Activated CD4-positive, alpha-beta T cell treated with anti-CD3 and anti-CD28 coated beads, Interleukin-2, amount 10 ng/mL, durations not matched to agents 24 days and 14 days (primary cell): ENCODE measurements around the gene DISC1. TPM values are rescaled to one million over a fixed set of nuclear protein-coding genes. Genes with fewer than 3 reads are reported as not detected.

Experiments used
- DNase-seq: peaks from one replicate; pipeline ENCODE4 v3.0.0; 2022
- H3K27ac Mint-ChIP-seq: one replicate; pipeline ENCODE4 v1.8.0; 2022; ENCODE audit warnings: mild to moderate bottlenecking, mixed read lengths
- H3K27me3 Mint-ChIP-seq: one replicate; pipeline ENCODE4 v1.8.0; 2022; ENCODE audit warnings: mixed read lengths
- H3K36me3 Mint-ChIP-seq: one replicate; pipeline ENCODE4 v1.8.0; 2022; ENCODE audit warnings: low read depth, mild to moderate bottlenecking, mixed read lengths
- H3K4me1 Mint-ChIP-seq: one replicate; pipeline ENCODE4 v1.8.0; 2021; ENCODE audit warnings: mixed read lengths
- H3K4me3 Mint-ChIP-seq: one replicate; pipeline ENCODE4 v1.8.0; 2022; ENCODE audit warnings: mild to moderate bottlenecking, moderate library complexity, mixed read lengths
- H3K9me3 Mint-ChIP-seq: one replicate; pipeline ENCODE4 v1.8.0; 2021; ENCODE audit warnings: mixed read lengths
- intact Hi-C: fragments of 100-400 bp; cut with micrococcal nuclease; formaldehyde crosslinking; loops from one replicate; pipeline ENCODE4 v1.15.1; 2023
- total RNA-seq: library from RNA; stranded (reverse); gene quantifications from 2 replicates; pipeline ENCODE4 v1.2.3, GENCODE V29; 2022

The DISC1 gene
- total RNA-seq, 1 donor from 2014 or later: 3.1 TPM

DNA sequence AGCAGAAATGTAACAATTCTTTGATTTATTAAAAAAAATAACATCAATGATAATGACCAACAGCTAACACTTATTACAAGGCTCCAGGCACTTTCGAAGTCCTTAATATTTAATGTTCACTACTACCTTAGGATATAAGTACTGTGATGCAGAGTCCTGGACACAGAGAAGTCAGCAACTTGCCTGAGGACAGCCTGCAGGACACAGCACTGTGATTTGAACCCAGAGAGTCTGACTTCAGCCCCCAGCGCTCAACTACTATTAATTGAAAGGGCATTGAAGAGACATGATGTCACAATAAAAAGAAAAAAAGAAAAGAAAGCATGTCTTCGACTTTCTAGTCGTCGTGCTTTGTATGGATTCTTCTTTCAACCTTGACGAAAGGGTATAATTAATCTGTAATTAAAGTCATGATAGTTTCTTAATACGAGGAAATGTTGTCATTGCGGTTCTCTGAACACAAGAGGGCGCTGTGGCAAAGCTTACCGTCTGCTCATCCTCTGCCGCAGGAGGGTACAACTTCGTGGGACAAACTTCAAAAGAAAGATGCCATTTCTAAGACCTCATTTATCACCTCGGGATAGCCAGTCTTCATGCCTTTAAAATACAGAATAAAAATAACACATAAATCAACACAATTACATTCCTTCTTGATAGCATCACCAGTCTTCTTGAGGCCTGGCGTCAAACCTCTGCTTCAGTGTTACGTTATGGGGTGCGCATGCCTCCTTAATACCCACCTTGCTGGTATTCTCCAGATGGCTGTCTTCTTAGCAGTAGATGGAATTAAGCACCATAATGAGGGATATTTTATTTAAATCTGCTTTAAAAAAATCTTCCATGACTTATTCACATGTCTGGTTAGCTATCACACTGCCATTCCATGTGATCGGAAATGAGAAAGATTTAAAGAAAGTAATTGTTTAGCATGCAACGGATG is 240.1 kb downstream of the DISC1 start:
- H3K27me3 Mint-ChIP-seq: no peaks in the 10 kb centered on the region
- peak; percentile 84 for DNase-seq
- no peaks in the 10 kb centered on the region for H3K9me3 Mint-ChIP-seq
- no peak overlapping the region for H3K27ac Mint-ChIP-seq
- no peaks in the 10 kb centered on the region for H3K36me3 Mint-ChIP-seq
- H3K4me1 Mint-ChIP-seq: peaks cover 4% of the 10 kb centered on the region
- no peak overlapping the region for H3K4me3 Mint-ChIP-seq
- intact Hi-C loops: loop anchor here (1.0 to 10.0 kb wide), 2 partner anchors 178 to 761 kb away; no protein-coding TSS in a partner anchor

- H3K4me1 Mint-ChIP-seq: peaks cover 8% of the 10 kb centered on the region
- no peaks in the 10 kb centered on the region for H3K9me3 Mint-ChIP-seq
- no peak overlapping the region for H3K27ac Mint-ChIP-seq
- intact Hi-C loops: loop anchor here (10.0 kb wide), 1 partner anchor 177 kb away; no protein-coding TSS in a partner anchor
- no peak overlapping the region for H3K4me3 Mint-ChIP-seq
- H3K27me3 Mint-ChIP-seq: no peaks in the 10 kb centered on the region
- DNase-seq: no peak
- H3K36me3 Mint-ChIP-seq: no peaks in the 10 kb centered on the region
These were observed 241.0 kb downstream of the DISC1 start for GRCh38 chr1:231867607-231868006.

- no peak overlapping the region for H3K27ac Mint-ChIP-seq
- H3K9me3 Mint-ChIP-seq: no peaks in the 10 kb centered on the region
- intact Hi-C loops: loop anchor here (10.0 kb wide), 1 partner anchor 175 kb away; no protein-coding TSS in a partner anchor
These were observed 242.8 kb downstream of the DISC1 start for GRCh38 chr1:231869364-231869763.

DNA sequence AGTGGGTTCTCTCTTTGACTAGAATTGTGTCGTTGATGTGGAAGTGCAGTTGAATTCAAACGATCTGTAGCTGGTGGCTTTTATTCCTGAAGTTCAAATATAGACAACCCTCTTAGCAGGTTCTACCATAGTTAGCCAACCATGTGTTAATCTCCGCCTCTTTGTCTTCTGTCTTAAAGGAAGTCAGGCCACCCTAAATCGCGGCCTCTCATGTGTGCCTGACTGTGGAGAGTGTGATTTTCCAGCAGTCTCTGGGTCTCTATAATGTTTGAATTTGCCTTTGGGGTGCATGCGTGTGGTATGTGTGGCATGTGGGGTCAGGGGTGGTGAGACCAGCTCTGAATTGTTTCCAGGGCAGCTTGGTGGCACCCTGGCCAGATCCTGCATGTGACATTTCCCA is 244.9 kb downstream of the DISC1 start:
- Mint-ChIP-seq H3K36me3 (peaks cover 4% of the 10 kb centered on the region), H3K9me3 (peaks cover 5% of the 10 kb centered on the region), H3K4me3 (no peak overlapping the region), H3K27ac (no peak overlapping the region), H3K4me1 (peaks cover 8% of the 10 kb centered on the region), H3K27me3 (no peaks in the 10 kb centered on the region)
- intact Hi-C loops: no loop called here
- no peak for DNase-seq

More at GRCh38 chr1:231869364-231869763, 242.8 kb downstream of the DISC1 start:
- peaks cover 2% of the 10 kb centered on the region for H3K36me3 Mint-ChIP-seq
- H3K27me3 Mint-ChIP-seq: no peaks in the 10 kb centered on the region
- H3K4me1 Mint-ChIP-seq: peaks cover 8% of the 10 kb centered on the region
- no peak overlapping the region for H3K4me3 Mint-ChIP-seq
- DNase-seq: no peak

DNA sequence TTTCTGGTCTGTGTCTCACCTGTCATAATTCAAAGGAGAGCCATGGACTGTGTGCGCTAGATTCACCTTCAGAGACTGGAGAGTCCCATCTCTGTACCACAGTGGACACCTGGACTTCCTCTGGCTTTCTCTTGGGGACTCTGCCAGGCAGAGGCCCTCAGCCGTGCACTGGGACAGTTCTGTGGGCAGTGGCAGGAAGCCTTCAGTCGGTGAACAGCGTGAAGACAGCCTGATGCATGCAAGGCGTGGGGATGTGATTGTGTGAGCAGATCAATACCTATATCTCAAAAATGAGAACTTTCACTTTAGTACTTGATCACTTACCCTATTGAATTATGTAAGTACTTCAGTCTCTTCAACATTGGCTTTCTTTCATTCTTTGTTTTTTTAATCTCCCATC is 245.3 kb downstream of the DISC1 start:
- Mint-ChIP-seq H3K4me3 (no peak overlapping the region), H3K4me1 (peaks cover 8% of the 10 kb centered on the region), H3K27ac (no peak overlapping the region), H3K27me3 (no peaks in the 10 kb centered on the region), H3K36me3 (peaks cover 4% of the 10 kb centered on the region), H3K9me3 (peaks cover 9% of the 10 kb centered on the region)
- DNase-seq: no peak
- intact Hi-C loops: no loop called here

DNA sequence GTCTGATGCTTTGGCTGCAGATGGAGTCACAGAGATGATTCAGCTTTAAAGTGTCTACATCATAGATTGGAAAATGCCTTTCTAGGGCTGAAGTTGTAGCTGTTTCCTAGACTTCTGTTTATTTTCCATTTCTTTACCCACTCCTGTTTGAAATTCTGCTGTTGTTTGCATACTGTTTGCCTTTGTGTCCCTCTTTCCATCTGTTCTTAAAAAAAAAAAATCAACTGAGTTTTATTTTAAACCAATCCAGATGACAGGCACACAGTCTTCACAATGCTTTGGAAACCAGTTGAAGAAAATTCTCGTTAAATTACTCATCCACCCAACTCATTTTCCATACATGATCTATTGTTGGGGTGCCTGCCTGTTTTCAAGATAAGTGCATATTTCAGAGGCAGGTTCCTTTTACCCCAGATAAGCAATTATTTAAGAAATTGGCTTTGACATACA is 245.9 kb downstream of the DISC1 start:
- Mint-ChIP-seq H3K9me3 (peaks cover 9% of the 10 kb centered on the region), H3K27me3 (no peaks in the 10 kb centered on the region), H3K4me3 (no peak overlapping the region), H3K36me3 (peaks cover 4% of the 10 kb centered on the region), H3K27ac (peak overlapping the region; percentile 25), H3K4me1 (peaks cover 8% of the 10 kb centered on the region)
- intact Hi-C loops: no loop called here
- DNase-seq: no peak

- no peaks in the 10 kb centered on the region for H3K4me1 Mint-ChIP-seq
- H3K36me3 Mint-ChIP-seq: peaks cover 3% of the 10 kb centered on the region
- H3K9me3 Mint-ChIP-seq: peaks cover 9% of the 10 kb centered on the region
- no peak overlapping the region for H3K4me3 Mint-ChIP-seq
- intact Hi-C loops: no loop called here
- H3K27ac Mint-ChIP-seq: no peak overlapping the region
- no peak for DNase-seq
- H3K27me3 Mint-ChIP-seq: no peaks in the 10 kb centered on the region
These were observed 252.1 kb downstream of the DISC1 start for GRCh38 chr1:231878737-231879136.

DNA sequence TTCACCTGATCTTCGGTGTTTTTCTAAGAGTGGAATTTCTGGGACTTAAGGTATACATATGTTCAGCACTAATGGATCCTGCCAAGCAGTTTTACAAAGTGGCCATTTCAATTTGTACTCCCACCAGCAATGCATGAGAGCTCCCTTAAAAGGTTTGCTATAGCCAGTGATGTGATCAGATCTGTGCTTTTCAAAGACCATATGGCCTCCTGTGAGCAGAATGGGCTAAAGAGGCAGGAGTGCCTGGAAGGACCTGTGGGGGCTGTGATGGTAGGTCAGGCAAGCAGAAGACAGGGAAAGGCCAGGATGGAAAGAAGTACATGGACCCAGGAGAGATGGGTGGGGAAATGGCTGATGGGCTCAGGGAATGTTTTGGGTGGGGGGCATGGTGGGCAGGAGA is 252.7 kb downstream of the DISC1 start:
- Mint-ChIP-seq H3K9me3 (peaks cover 9% of the 10 kb centered on the region), H3K4me1 (no peaks in the 10 kb centered on the region), H3K27me3 (no peaks in the 10 kb centered on the region), H3K4me3 (no peak overlapping the region), H3K36me3 (peaks cover 3% of the 10 kb centered on the region), H3K27ac (no peak overlapping the region)
- DNase-seq: no peak
- intact Hi-C loops: no loop called here

DNA sequence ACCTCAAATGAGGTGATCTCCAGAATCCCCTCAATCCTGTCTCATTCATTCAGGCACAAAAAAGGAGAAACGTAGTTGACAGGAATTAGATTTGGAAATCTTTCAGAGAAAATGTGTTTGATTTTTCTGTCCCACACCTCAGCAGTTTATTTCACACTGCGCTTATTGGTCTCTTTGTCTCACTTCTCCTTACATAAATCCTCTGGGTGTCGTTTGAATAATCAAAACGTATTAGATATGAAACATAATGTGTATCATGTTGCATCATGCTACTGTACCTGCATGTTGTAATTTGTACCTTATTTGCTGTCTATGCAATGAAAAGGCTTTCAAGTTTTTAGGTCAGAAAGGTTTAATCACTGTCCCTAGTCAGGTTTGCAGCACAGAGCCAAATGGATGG is 255.7 kb downstream of the DISC1 start:
- Mint-ChIP-seq H3K4me3 (no peak overlapping the region), H3K4me1 (no peaks in the 10 kb centered on the region), H3K9me3 (no peaks in the 10 kb centered on the region), H3K27ac (no peak overlapping the region), H3K36me3 (no peaks in the 10 kb centered on the region), H3K27me3 (no peaks in the 10 kb centered on the region)
- intact Hi-C loops: no loop called here
- no peak for DNase-seq

GRCh38 chr1:231882790-231883189 is 256.2 kb downstream of the DISC1 start:
- intact Hi-C loops: no loop called here
- H3K36me3 Mint-ChIP-seq: no peaks in the 10 kb centered on the region
- no peaks in the 10 kb centered on the region for H3K9me3 Mint-ChIP-seq
- no peaks in the 10 kb centered on the region for H3K4me1 Mint-ChIP-seq
- no peaks in the 10 kb centered on the region for H3K27me3 Mint-ChIP-seq
- no peak overlapping the region for H3K4me3 Mint-ChIP-seq
- no peak overlapping the region for H3K27ac Mint-ChIP-seq
- DNase-seq: no peak

GRCh38 chr1:231883382-231883781 is 256.8 kb downstream of the DISC1 start:
- no peaks in the 10 kb centered on the region for H3K27me3 Mint-ChIP-seq
- H3K36me3 Mint-ChIP-seq: no peaks in the 10 kb centered on the region
- H3K4me3 Mint-ChIP-seq: no peak overlapping the region
- intact Hi-C loops: no loop called here
- H3K4me1 Mint-ChIP-seq: no peaks in the 10 kb centered on the region
- no peak overlapping the region for H3K27ac Mint-ChIP-seq
- DNase-seq: no peak
- H3K9me3 Mint-ChIP-seq: no peaks in the 10 kb centered on the region

- H3K9me3 Mint-ChIP-seq: no peaks in the 10 kb centered on the region
- intact Hi-C loops: no loop called here
These were observed 258.7 kb downstream of the DISC1 start for GRCh38 chr1:231885209-231885854.

GRCh38 chr1:231887166-231887565 is 260.6 kb downstream of the DISC1 start:
- DNase-seq: no peak
- H3K4me1 Mint-ChIP-seq: no peaks in the 10 kb centered on the region
- no peaks in the 10 kb centered on the region for H3K9me3 Mint-ChIP-seq
- H3K27me3 Mint-ChIP-seq: no peaks in the 10 kb centered on the region
- no peaks in the 10 kb centered on the region for H3K36me3 Mint-ChIP-seq
- no peak overlapping the region for H3K27ac Mint-ChIP-seq
- H3K4me3 Mint-ChIP-seq: no peak overlapping the region
- intact Hi-C loops: no loop called here

More at GRCh38 chr1:231885209-231885854, 258.7 kb downstream of the DISC1 start:
- H3K4me1 Mint-ChIP-seq: no peaks in the 10 kb centered on the region
- DNase-seq: no peak
- H3K27me3 Mint-ChIP-seq: no peaks in the 10 kb centered on the region
- H3K36me3 Mint-ChIP-seq: no peaks in the 10 kb centered on the region
- no peak overlapping the region for H3K4me3 Mint-ChIP-seq
- H3K27ac Mint-ChIP-seq: no peak overlapping the region

- no peaks in the 10 kb centered on the region for H3K9me3 Mint-ChIP-seq
- intact Hi-C loops: no loop called here
- no peaks in the 10 kb centered on the region for H3K27me3 Mint-ChIP-seq
- H3K4me1 Mint-ChIP-seq: no peaks in the 10 kb centered on the region
- H3K36me3 Mint-ChIP-seq: no peaks in the 10 kb centered on the region
- H3K27ac Mint-ChIP-seq: no peak overlapping the region
- H3K4me3 Mint-ChIP-seq: no peak overlapping the region
- no peak for DNase-seq
These were observed 261.3 kb downstream of the DISC1 start for GRCh38 chr1:231887866-231888265.
